Measurements from ENCODE around the gene DNAJC12. TPM values are rescaled to one million over a fixed set of nuclear protein-coding genes. Genes with fewer than 3 reads are reported as not detected.
"Not testable (repeated sequence)": the region's sequence is repeated elsewhere in the genome, so short reads cannot be mapped to it uniquely, and the experiment has no call there.

Gene DNAJC12
- total RNA-seq, 1 donor from 2014 or later, result 3.0 TPM

DNA sequence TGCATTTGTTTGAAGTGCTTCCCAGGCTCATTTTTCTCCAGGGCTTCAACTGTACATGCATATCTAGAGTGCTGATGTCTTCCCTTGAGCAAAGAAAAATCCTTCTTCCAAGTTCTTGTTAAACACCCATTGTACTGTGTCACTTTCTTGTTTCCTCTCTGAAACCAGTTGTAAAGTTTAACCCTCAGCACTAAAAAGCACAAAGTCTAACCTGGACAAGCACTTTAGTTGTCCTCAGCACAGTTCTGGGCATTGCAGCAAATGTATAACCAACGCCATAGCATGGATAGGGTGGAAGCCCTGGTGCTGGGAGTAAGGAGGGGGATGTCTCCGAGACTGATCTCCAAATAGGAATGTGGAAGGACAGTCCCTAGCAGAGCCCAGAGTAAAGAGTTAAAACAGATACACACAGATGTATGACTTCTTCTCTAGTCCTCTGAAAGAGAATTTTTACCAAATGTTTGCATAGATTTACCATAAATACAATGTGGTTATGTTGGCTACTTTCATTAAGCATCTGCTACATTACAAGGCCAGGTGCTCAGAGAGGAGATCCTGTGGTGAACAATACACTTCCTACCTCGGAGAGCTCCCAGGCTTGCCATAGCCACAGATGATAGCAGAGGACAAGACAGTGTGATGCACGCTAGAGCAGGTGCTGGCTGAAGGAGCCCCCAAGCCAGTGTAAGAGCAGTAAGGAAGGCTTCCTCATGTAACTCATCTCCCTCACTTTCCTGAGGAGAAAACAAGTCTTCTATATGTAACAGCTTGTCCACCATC lies 57.0 kb downstream of the DNAJC12 start:
- H3K36me3 ChIP-seq (ENCODE audit: control insufficient read depth, insufficient read depth, low read length), result no peaks in the 10 kb centered on the region
- no peak overlapping the region for H3K4me3 ChIP-seq (ENCODE audit: low read depth, low read length)
- H3K27me3 ChIP-seq (ENCODE audit: control insufficient read depth, insufficient read depth, low read length), result no peaks in the 10 kb centered on the region
- TF ChIP-seq, protein P1, sequence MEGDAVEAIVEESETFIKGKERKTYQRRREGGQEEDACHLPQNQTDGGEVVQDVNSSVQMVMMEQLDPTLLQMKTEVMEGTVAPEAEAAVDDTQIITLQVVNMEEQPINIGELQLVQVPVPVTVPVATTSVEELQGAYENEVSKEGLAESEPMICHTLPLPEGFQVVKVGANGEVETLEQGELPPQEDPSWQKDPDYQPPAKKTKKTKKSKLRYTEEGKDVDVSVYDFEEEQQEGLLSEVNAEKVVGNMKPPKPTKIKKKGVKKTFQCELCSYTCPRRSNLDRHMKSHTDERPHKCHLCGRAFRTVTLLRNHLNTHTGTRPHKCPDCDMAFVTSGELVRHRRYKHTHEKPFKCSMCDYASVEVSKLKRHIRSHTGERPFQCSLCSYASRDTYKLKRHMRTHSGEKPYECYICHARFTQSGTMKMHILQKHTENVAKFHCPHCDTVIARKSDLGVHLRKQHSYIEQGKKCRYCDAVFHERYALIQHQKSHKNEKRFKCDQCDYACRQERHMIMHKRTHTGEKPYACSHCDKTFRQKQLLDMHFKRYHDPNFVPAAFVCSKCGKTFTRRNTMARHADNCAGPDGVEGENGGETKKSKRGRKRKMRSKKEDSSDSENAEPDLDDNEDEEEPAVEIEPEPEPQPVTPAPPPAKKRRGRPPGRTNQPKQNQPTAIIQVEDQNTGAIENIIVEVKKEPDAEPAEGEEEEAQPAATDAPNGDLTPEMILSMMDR (IDR thresholded peaks at IDR 0.05; ENCODE audit: insufficient read depth, low read length, poor library complexity, severe bottlenecking), result no peak
- no peak for DNase-seq (ENCODE audit: low read depth)

DNA sequence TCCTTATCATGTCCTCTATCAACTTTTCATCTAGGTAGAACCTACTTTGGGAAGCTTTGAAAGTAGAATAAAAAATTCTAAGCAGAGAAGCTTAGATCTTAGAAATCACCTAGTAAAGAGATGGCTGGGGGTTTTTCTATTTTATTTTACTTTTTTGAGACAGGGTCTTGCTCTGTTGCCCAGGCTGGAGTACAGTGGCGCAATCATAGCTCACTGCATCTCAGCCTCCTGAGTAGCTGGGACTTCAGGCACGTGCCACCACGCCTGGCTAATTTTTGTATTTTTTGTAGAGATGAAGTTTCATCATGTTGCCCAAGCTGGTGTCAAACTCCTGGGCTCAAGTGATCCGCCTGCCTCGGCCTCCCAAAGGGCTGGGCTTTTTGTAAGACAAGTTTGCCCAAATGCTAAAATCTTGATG lies 57.8 kb downstream of the DNAJC12 start:
- not testable (repeated sequence) for H3K4me3 ChIP-seq (ENCODE audit: low read depth, low read length); H3K36me3 ChIP-seq (ENCODE audit: control insufficient read depth, insufficient read depth, low read length); H3K27me3 ChIP-seq (ENCODE audit: control insufficient read depth, insufficient read depth, low read length); DNase-seq (ENCODE audit: low read depth)

DNA sequence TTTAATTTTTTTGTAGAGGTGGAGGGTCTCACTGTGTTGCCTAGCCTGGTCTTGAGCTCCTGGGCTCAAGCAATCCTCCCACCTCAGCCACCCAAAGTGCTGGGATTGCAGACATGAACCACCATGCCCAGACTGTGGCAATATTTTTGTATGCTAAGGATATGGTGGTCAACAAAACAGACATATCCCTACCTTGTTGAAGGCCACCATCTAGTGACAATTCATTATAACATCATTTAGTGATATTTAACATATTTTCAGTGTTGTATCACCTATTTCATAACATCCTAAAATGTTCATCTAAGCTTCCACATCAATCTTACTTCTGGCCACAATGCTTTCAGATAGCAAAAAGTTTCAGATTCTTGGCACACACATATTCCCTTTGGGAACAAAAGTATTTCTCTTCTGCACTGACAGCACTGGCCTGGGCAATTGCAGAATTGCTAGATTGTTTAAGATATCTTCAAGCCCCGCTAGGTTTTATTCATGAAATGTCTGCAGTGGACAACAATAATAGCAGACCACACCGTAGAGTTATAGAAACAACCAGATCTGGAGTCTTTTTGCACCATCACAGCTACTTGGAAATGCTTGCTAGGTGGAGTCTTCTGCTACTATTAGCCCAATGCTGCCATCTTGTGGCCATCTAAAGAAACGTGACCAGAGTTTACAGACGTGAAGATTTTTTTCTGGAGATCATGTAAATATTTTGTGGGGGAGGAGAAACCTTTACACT lies 58.4 kb downstream of the DNAJC12 start:
- DNase-seq (ENCODE audit: low read depth), result no peak
- Histone ChIP-seq H3K36me3 (ENCODE audit: control insufficient read depth, insufficient read depth, low read length) (no peaks in the 10 kb centered on the region), H3K4me3 (ENCODE audit: low read depth, low read length) (no peak overlapping the region), H3K27me3 (ENCODE audit: control insufficient read depth, insufficient read depth, low read length) (no peaks in the 10 kb centered on the region)
- TF ChIP-seq, protein P1 (IDR thresholded peaks at IDR 0.05; ENCODE audit: insufficient read depth, low read length, poor library complexity, severe bottlenecking), result peak; percentile 69

DNA sequence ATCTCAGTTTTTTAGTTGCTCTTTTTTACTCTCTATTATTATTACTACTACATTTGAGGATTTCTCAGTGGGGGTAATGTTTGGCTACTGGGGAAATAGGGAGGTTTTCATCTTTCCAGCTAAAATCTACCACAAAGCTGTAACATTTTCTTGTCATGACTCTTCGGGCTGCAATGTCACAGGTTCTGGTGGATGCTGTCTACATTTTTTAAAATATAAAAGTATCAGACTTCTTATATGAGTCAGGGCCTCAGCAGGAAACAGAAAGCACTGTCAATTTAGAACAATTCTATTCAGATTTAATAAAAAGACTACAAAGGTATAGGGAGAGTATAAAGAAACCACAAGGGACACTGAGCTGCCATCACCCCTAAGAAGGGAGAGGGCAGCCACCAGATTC lies 61.6 kb downstream of the DNAJC12 start:
- DNase-seq (ENCODE audit: low read depth), result no peak
- no peaks in the 10 kb centered on the region for H3K36me3 ChIP-seq (ENCODE audit: control insufficient read depth, insufficient read depth, low read length)
- TF ChIP-seq, protein P1 (IDR thresholded peaks at IDR 0.05; ENCODE audit: insufficient read depth, low read length, poor library complexity, severe bottlenecking), result no peak

DNA sequence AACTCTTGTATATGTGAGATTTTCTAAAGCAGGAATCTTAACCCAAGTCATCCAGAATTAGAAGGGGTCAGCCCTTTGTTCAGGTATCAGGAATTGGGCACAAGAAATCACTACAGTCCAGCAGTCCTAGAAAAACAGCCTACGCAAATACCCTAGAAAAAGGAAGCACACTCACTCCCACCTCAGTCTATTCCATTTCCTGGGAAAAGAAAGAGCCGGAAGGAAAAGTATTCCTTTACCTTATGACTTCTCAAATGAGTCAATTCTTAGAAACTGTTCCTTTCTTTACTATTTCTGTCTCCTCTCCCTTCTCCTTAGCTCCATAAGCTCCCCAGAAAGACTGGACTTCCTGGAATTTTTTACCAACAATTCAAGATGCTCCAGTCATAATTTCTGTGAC lies 62.7 kb downstream of the DNAJC12 start:
- TF ChIP-seq, protein P1 (IDR thresholded peaks at IDR 0.05; ENCODE audit: insufficient read depth, low read length, poor library complexity, severe bottlenecking), result no peak
- no peak for DNase-seq (ENCODE audit: low read depth)
- no peaks in the 10 kb centered on the region for H3K36me3 ChIP-seq (ENCODE audit: control insufficient read depth, insufficient read depth, low read length)

More for the DNA sequence above, 61.6 kb downstream of the DNAJC12 start:
- Histone ChIP-seq H3K27me3 (ENCODE audit: control insufficient read depth, insufficient read depth, low read length) (no peaks in the 10 kb centered on the region), H3K4me3 (ENCODE audit: low read depth, low read length) (no peak overlapping the region)

DNA sequence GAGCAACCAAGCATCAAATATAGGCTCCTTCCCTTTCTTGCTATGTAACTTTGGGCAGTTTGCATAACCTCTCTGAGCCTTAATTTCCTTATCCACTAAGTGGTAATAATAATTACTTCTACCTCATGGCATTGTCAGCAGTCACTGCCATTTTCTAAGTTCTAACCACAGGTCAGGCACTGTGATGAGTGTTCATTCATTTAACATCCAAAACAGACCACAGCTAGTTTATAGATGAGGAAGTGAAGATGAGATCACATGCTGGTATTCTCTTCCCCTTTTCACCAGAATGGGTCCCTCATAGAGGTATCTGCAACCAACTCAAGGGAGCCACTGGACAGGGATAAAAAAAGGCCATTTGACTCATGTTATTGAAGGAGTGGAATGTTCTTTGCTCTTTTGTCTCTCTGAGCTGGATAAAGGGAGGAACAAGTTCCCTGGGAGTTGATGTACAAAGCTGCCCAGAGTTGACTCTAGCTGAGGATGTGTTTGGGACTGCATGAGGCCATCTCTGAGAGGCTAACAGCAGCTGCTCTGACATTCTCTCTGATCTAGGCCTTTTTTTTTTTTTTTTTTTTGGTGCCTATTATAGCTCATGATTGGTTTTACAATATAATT lies 65.0 kb downstream of the DNAJC12 start:
- TF ChIP-seq, protein P1 (IDR thresholded peaks at IDR 0.05; ENCODE audit: insufficient read depth, low read length, poor library complexity, severe bottlenecking), result no peak
- H3K27me3 ChIP-seq (ENCODE audit: control insufficient read depth, insufficient read depth, low read length), result no peaks in the 10 kb centered on the region
- H3K4me3 ChIP-seq (ENCODE audit: low read depth, low read length), result no peak overlapping the region
- no peak for DNase-seq (ENCODE audit: low read depth)
- no peaks in the 10 kb centered on the region for H3K36me3 ChIP-seq (ENCODE audit: control insufficient read depth, insufficient read depth, low read length)

More for the DNA sequence above, 62.7 kb downstream of the DNAJC12 start:
- Histone ChIP-seq H3K27me3 (ENCODE audit: control insufficient read depth, insufficient read depth, low read length) (no peaks in the 10 kb centered on the region), H3K4me3 (ENCODE audit: low read depth, low read length) (no peak overlapping the region)

All from kidney epithelial cell (primary cell).